GM04503 (cell line): ENCODE results near the gene CBX2.
"Not testable (repeated sequence)": the region's sequence is repeated elsewhere in the genome, so short reads cannot be mapped to it uniquely, and the experiment has no call there.

Source experiments
- DNase-seq: peaks from one replicate; pipeline ENCODE4 v3.0.0-alpha.2; 2012; ENCODE audit warnings: low read depth

The CBX2 gene

DNA sequence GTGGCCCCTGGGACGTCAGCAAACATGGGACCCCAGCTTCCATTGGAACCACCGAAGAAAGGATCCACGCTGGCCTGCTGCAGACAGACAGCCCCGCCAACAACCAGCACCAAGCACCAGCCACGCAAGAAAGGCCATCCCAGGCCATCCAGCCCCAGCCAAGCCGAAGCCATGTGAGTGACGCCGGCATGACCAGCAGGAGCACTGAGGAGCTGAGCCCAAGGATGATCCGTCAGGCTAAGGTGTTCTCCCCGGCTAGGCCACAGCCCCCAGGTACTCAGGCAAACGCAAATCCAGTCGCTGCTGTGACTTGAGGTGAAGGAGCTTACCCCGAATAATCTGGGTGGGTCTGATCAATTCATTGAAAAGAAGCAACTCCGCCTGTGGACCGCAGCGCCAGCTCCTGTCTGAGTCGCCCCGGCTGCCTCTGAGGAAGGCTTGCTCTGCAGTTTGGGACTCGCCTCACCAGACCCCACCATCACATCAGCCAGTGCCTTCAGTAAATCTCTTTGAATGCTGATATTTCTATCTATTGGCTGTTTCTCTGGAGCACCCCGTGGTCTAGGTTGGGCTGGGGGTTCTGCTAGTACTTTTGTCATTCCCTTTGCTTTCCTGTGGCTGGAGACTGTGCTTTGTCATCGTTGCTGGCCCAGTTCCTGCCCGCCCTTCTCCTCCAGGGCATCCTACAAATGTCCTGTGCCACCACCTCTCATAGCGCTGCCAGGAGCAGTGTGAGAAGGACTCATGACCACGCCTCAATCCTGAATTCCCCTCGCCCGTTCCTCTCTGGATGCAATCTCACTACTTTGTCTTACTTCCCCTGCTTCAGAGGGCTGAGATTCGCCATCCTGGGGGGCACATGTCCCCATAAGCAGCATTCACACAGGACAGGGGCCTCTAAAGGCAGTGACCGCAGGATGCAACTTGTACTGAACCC is 8.1 kb upstream of the CBX2 start:
- no peak for DNase-seq

DNA sequence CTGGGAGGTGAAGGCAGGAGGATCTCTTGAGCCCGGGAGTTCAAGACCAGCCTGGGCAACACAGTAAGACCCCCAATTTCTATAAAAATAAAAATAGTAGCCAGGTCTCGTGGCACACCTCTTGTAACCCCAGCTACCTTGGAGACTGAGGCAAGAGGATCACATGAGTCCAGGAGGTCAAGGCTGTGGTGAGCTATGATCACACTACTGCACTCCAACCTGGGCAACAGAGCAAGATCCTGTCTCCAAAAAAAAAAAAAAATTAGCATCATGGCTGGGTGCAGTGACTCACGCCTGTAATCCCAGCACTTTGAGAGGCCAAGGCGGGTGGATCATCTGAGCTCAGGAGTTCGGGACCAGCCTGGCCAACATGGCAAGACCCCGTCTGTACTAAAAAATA is 6.7 kb upstream of the CBX2 start:
- DNase-seq = no peak

GRCh38 chr17:79772726-79773125 is 5.2 kb upstream of the CBX2 start:
- DNase-seq = not testable (repeated sequence)

- no peak for DNase-seq
Measured at GRCh38 chr17:79774561-79774975, 3.4 kb upstream of the CBX2 start.

DNA sequence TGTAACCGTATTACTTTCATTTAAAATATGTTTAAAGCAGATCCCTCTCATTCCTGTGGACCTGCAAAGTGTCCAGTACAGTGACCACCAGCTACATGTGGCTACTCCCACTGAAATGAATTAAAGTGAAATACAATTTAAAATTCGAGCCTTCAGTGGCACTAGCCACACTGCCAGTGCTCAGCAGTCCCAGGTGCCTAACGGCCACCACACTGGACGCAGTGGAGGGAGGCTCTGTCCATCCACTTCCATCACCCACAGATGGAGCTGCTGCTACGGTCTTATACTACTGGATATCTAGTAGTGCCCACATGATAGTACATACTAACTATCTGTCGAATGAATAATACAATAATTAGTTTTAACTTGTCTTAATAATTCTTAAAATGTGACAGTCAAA is 2.3 kb upstream of the CBX2 start:
- no peak for DNase-seq

DNA sequence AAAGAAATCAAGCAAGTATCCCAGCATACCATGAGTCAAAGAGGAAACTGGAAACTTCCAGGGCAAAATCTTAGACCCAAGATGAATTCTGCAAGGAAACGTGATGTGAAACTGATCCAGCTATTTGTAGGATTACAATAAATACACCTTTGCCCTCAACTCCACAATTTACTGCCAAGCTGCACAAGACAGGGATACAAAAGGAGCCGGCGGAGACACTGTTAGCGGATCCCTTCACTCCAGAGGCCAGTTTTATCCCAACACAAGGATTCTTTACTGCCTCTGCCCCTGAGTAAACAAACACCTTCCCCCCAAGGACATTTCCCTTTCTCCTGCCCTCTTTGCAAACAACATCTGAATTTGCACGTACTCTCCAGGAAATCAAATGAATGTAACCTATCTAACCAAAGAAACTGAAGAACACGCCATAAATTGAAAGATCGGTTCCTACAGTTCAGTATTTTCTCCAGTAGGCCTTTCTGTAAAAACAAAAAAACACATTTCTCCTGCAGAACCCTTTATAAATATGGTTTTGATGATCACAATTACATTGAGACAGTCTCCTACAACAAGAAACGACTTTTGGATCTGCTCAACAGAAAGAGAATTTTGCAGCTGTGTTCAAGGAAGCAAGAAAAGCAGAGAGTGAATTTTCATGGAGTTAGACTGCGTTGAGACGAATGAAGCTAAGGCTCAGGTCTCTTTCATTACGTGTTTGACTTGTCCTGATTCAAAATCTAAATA is 1.4 kb upstream of the CBX2 start:
- DNase-seq = no peak

DNA sequence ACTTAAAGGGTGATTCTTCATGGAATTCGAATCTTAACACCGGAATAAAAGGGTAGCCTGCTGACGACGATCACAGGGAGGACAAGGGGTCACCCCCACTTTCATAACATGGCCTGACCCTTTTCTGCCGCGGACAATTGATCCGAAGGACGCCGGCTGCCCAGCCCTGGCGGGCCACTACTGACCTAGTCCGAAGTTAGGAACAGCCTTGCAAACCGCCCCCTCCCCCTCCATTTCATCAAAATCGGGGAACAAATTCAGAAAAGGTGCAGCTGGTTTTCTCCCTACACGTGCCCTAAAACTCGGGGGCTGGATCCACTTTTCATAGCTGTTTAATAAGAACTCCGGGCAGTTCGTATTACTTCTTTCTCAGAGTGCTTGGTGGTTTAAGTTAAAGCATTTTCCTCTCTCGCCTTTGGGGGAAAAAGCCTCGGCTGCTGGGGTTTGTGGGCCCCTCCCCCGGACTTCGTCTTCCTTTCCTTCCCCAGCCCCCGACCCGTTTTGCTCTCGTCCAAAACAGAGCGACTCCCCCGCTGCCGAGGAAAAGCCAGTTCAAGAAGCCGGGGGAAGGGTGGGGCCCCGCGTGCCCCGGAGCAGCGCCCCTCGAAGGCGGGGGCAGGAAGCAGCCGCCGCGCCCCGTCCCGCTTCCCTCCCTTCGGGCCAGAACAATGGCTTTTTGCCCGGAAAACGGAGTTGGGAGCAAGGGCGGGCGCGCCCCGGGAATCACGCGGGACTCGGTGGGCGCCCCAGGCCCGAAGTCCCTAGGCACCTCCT is 641 bp upstream of the CBX2 start:
- DNase-seq = no peak

DNA sequence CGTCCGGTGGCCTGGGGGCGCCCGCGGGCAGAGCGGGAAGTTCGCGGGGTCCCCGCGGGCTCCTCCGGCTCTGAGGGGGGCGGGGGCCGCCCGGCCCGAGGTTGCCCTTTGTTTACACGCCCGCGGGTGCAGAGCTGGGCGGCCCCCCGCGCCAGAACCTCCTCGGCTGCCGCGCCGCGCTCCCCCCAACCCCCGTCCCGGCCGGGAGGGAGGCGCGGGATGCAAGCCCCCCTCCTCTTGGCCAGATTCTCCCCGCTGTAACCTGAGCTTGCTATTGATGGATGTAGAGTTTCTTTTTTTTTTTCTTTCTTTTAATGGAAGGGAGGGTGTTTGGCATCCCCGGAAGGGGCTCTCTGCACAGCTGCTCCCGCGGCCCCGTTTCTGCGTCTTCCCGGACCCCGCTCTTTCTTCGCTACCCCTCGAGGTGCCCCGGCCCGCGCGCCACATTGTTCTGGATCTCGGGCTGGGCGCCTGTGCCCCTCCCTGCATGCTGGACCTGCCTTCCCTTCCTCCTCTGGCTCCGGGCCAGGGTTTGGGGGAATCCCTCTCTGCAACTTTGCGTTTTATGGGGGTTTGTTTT is 646 bp downstream of the CBX2 start:
- DNase-seq = no peak

DNA sequence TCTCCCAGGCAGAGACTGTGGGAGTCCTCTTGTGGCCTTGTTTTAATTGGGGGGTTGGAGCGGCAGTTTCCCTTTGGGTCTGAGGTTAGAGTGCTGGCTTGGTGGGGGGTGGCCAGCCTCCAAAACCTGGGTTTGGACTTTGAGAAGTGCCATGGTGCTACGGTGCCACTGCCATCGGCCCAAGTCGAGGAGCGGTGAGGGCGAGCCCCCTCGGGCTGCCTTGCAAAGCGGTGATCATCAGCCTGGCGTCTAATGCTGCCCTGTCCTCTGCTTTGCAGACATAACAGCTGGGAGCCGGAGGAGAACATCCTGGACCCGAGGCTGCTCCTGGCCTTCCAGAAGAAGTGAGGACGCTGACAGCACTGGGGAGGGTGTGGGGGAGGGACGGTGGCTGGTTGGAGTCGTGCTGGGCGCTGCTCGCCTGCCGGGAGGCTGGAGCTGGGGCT is 1.2 kb downstream of the CBX2 start:
- no peak for DNase-seq

DNA sequence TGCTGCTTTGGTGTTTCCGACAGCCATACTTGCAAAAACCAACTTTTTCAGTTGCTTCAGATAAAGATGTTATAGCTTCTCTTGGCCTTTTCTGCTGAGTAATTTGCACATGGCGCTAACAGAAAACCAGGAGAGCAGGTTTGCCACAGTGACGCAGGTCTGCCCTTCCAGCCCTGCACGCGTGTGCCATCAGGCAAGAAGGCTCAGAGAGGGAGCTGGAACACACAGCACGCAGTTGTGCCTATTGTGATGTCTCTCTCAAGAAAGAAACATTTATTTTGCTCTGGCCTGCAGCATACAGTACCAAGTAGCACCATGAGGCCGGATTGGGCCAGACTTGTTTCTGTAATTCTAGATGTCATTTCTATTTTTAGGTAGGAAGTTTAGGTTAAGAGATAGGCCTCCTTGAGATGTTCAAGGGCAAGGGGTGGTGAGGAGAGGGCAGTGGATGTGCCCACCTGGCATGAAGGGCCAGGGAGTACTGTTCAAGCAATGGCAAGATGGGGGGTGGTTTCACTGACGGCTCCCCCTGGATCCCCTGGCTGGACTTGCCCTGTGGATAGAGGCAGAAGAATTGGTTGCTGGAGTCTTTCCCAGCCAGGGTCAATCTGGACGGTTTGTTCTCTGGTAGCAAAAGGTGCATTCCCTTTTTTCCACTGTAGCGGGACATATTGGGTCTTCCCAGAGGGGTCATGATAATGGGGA is 1.9 kb downstream of the CBX2 start:
- DNase-seq = no peak

- no peak for DNase-seq
Measured at GRCh38 chr17:79781012-79781650, 3.2 kb downstream of the CBX2 start.

- DNase-seq = no peak
Measured at GRCh38 chr17:79781736-79782575, 4.0 kb downstream of the CBX2 start.

GRCh38 chr17:79783891-79784290 is 5.9 kb downstream of the CBX2 start:
- DNase-seq = no peak

- no peak for DNase-seq
Measured at GRCh38 chr17:79784353-79785016, 6.5 kb downstream of the CBX2 start.

- DNase-seq = no peak
Measured at GRCh38 chr17:79785017-79785899, 7.3 kb downstream of the CBX2 start.

DNA sequence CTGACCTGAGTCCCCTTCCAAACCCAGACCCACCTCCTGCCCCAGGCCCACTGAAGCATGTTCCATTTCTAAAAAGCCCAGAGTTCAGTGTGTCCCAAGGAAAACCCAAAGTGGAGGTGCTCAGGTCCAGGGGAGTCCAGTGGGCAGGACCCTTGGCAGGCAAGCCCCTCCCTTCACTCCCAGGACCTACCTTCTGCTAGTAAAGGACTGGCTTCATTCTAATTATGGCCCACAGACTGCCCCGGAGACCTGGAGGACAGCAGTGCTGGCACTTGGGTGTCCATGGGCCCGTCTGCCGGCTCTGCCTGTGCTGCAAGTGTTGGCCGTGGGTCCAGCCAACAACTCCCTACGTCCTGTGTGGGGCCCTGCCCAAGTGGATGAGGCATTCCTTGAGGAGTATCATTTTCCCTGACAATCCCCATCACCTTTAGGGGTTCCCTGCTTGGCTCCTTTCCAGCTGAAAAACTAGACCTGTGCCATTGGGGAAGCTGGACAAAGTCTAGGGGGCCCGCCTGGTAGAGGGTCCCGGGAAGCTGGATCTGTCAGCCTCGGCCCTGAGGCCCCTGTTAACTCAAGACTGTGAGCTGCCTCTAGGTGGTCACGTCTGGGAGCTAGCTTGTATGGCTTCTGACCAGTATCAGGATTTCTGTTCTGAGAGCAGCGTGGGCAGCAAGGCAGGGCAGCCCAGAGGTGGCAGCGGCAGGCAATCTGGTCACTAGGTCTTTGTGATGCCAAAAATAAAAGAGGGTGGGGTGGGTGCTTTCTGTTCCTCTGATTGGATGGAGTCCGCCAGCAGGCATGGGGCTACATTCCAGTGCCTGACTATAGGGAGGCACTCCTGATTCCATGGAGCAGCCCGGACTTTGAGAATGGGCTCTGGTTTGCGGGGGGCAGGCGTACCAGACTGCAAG is 8.2 kb downstream of the CBX2 start:
- DNase-seq = no peak

GRCh38 chr17:79786930-79787643 is 9.1 kb downstream of the CBX2 start:
- no peak for DNase-seq
